ENCODE measurements around the gene ELOB. TPM values are rescaled to one million over a fixed set of nuclear protein-coding genes. Genes with fewer than 3 reads are reported as not detected.

Gene ELOB
- total RNA-seq, 1 experiment from 2014 or later = 289 TPM

DNA sequence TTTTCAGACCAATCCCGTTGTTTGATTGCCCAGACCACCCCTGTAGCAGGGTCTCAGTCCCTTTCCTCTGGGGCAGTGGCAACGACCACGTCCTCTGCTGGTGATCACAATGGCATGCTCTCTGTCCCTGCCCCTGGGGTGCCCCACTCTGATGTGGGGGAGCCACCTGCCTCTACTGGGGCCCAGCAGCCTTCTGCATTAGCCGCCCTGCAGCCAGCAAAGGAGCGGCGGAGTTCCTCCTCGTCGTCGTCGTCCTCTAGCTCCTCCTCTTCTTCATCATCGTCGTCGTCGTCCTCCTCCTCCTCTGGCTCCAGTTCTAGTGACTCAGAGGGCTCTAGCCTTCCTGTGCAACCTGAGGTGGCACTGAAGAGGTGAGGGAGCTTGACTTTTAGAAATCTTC lies 9.2 kb downstream of the ELOB start:
- BruUV-seq (replicated peaks) = no TSS peak
- Histone ChIP-seq H4K20me1 (ENCODE audit: low read length) (peaks cover 36% of the 10 kb centered on the region; the same call in 1 of the 2 replicates), H3K4me2 (ENCODE audit: low read length) (no peak overlapping the region), H3K27me3 (ENCODE audit: low read length) (no peaks in the 10 kb centered on the region), H3K9ac (ENCODE audit: low read length) (no peak overlapping the region), H3K9me3 (ENCODE audit: low read length) (no peaks in the 10 kb centered on the region), H3K4me3 (ENCODE audit: low read length) (no peak overlapping the region), H3F3A (ENCODE audit: low read length, unreplicated experiment) (no peaks in the 10 kb centered on the region), H3K27ac (ENCODE audit: low read length) (no peak overlapping the region), H3K36me3 (ENCODE audit: low read depth, low read length) (peaks cover 70% of the 10 kb centered on the region), H3K4me1 (ENCODE audit: insufficient read depth, low read length) (peaks cover 2% of the 10 kb centered on the region; the same call in 1 of the 2 replicates), H3K9me2 (replicated peaks; ENCODE audit: low read length) (no peaks in the 10 kb centered on the region), H3K79me2 (ENCODE audit: low read length) (peaks cover 50% of the 10 kb centered on the region), H2AFZ (ENCODE audit: low read length) (no peak overlapping the region)
- POLR2A ChIA-PET (ENCODE audit: unreplicated experiment) = no interaction called here
- TF ChIP-seq, protein P1, sequence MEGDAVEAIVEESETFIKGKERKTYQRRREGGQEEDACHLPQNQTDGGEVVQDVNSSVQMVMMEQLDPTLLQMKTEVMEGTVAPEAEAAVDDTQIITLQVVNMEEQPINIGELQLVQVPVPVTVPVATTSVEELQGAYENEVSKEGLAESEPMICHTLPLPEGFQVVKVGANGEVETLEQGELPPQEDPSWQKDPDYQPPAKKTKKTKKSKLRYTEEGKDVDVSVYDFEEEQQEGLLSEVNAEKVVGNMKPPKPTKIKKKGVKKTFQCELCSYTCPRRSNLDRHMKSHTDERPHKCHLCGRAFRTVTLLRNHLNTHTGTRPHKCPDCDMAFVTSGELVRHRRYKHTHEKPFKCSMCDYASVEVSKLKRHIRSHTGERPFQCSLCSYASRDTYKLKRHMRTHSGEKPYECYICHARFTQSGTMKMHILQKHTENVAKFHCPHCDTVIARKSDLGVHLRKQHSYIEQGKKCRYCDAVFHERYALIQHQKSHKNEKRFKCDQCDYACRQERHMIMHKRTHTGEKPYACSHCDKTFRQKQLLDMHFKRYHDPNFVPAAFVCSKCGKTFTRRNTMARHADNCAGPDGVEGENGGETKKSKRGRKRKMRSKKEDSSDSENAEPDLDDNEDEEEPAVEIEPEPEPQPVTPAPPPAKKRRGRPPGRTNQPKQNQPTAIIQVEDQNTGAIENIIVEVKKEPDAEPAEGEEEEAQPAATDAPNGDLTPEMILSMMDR (conservative IDR thresholded peaks at IDR 0.05; ENCODE audit: low read depth, low read length) = no peak
- no peak for TF ChIP-seq EZH2 (IDR thresholded peaks at IDR 0.05; ENCODE audit: low read length, unreplicated experiment)
- TF ChIP-seq EZH2phosphoT487 (IDR thresholded peaks at IDR 0.05; ENCODE audit: borderline replicate concordance, low read length) = no peak
- no peak for ATAC-seq
- intact Hi-C loops (cut with micrococcal nuclease) = no loop called here
- DNase-seq = peak; percentile 21
- CTCF ChIA-PET = no interaction called here

GRCh38 chr16:2767140-2767731 lies 9.8 kb downstream of the ELOB start:
- no peak overlapping the region for H3K27ac ChIP-seq (ENCODE audit: low read length)
- no peaks in the 10 kb centered on the region for H3K9me2 ChIP-seq (replicated peaks; ENCODE audit: low read length)
- H3K4me3 ChIP-seq (ENCODE audit: low read length) = no peak overlapping the region
- no peaks in the 10 kb centered on the region for H3F3A ChIP-seq (ENCODE audit: low read length, unreplicated experiment)
- no peaks in the 10 kb centered on the region for H3K9me3 ChIP-seq (ENCODE audit: low read length)
- intact Hi-C loops (cut with micrococcal nuclease) = no loop called here
- no peak for DNase-seq
- peaks cover 76% of the 10 kb centered on the region for H3K36me3 ChIP-seq (ENCODE audit: low read depth, low read length)
- peaks cover 56% of the 10 kb centered on the region for H3K79me2 ChIP-seq (ENCODE audit: low read length)
- no peaks in the 10 kb centered on the region for H3K27me3 ChIP-seq (ENCODE audit: low read length)
- peaks cover 36% of the 10 kb centered on the region; the same call in 1 of the 2 replicates for H4K20me1 ChIP-seq (ENCODE audit: low read length)
- no peak for ATAC-seq
- CTCF ChIA-PET = no interaction called here
- no peaks in the 10 kb centered on the region for H3K4me1 ChIP-seq (ENCODE audit: insufficient read depth, low read length)
- no TSS peak for BruUV-seq (replicated peaks)
- POLR2A ChIA-PET (ENCODE audit: unreplicated experiment) = no interaction called here
- no peak overlapping the region for H3K9ac ChIP-seq (ENCODE audit: low read length)
- no peak overlapping the region for H3K4me2 ChIP-seq (ENCODE audit: low read length)
- TF ChIP-seq EZH2 (IDR thresholded peaks at IDR 0.05; ENCODE audit: low read length, unreplicated experiment) = no peak
- no peak for TF ChIP-seq EZH2phosphoT487 (IDR thresholded peaks at IDR 0.05; ENCODE audit: borderline replicate concordance, low read length)
- TF ChIP-seq, protein P1 (conservative IDR thresholded peaks at IDR 0.05; ENCODE audit: low read depth, low read length) = no peak
- no peak overlapping the region for H2AFZ ChIP-seq (ENCODE audit: low read length)

- no TSS peak for BruUV-seq (replicated peaks)
Observed at GRCh38 chr16:2766430-2767139, 10.5 kb downstream of the ELOB start.

More at GRCh38 chr16:2766430-2767139, 10.5 kb downstream of the ELOB start:
- Histone ChIP-seq H3K36me3 (ENCODE audit: low read depth, low read length) (peaks cover 81% of the 10 kb centered on the region), H4K20me1 (ENCODE audit: low read length) (peaks cover 36% of the 10 kb centered on the region; the same call in 1 of the 2 replicates), H3K9me2 (replicated peaks; ENCODE audit: low read length) (no peaks in the 10 kb centered on the region), H3K27ac (ENCODE audit: low read length) (no peak overlapping the region), H3K4me1 (ENCODE audit: insufficient read depth, low read length) (no peaks in the 10 kb centered on the region), H3K4me2 (ENCODE audit: low read length) (no peak overlapping the region), H3K79me2 (ENCODE audit: low read length) (peaks cover 63% of the 10 kb centered on the region), H3K27me3 (ENCODE audit: low read length) (no peaks in the 10 kb centered on the region), H3F3A (ENCODE audit: low read length, unreplicated experiment) (no peaks in the 10 kb centered on the region), H3K4me3 (ENCODE audit: low read length) (no peak overlapping the region), H3K9ac (ENCODE audit: low read length) (no peak overlapping the region), H3K9me3 (ENCODE audit: low read length) (no peaks in the 10 kb centered on the region), H2AFZ (ENCODE audit: low read length) (no peak overlapping the region)
- no peak for DNase-seq
- no peak for TF ChIP-seq EZH2 (IDR thresholded peaks at IDR 0.05; ENCODE audit: low read length, unreplicated experiment)
- no peak for TF ChIP-seq EZH2phosphoT487 (IDR thresholded peaks at IDR 0.05; ENCODE audit: borderline replicate concordance, low read length)
- TF ChIP-seq, protein P1 (conservative IDR thresholded peaks at IDR 0.05; ENCODE audit: low read depth, low read length) = no peak
- intact Hi-C loops (cut with micrococcal nuclease) = no loop called here
- ATAC-seq = no peak
- CTCF ChIA-PET = no interaction called here
- POLR2A ChIA-PET (ENCODE audit: unreplicated experiment) = no interaction called here
